A549 (cell line): ENCODE measurements around the gene RAPGEFL1.

Source experiments
- CHD2 ChIP-seq: fragments of 150-350 bp; IDR thresholded peaks from 2 replicates; pipeline ENCODE4 v1.6.1; 2014; ENCODE audit warnings: low read length; ENCODE audit not compliant: partially characterized antibody
- CTCF ChIP-seq: fragments of >200 bp; sonication (Bioruptor Twin); formaldehyde crosslinking; IDR thresholded peaks from 3 replicates; pipeline ENCODE4 v1.5.1; 2016
- E2F6 ChIP-seq: IDR thresholded peaks from 2 replicates; pipeline ENCODE4 v1.6.1; 2012; ENCODE audit warnings: low read depth, borderline replicate concordance
- EP300 ChIP-seq, 2 experiments: fragments of >200 bp; sonication (Bioruptor Twin); formaldehyde crosslinking; IDR thresholded peaks; 2 replicates in 1 of 2; 3 replicates in 1 of 2; pipeline ENCODE4 v1.6.1; 2016 to 2017
- ESRRA ChIP-seq: fragments of 150-350 bp; IDR thresholded peaks from 2 replicates; pipeline ENCODE4 v1.6.1; 2014; ENCODE audit warnings: mild to moderate bottlenecking, low read length, borderline replicate concordance
- HES2 ChIP-seq: fragments of >200 bp; sonication (Bioruptor Twin); formaldehyde crosslinking; IDR thresholded peaks from 2 replicates; pipeline ENCODE4 v1.6.1; 2016
- JUN ChIP-seq, 2 experiments: fragments of >200 bp; sonication (Bioruptor Twin); formaldehyde crosslinking; IDR thresholded peaks; 2 replicates in 1 of 2; 3 replicates in 1 of 2; pipeline ENCODE4 v1.6.1; 2016 to 2017
- MAFK ChIP-seq: fragments of 450-650 bp; IDR thresholded peaks from 2 replicates; pipeline ENCODE4 v1.6.1; 2014; ENCODE audit not compliant: partially characterized antibody
- RAD21 ChIP-seq, 2 experiments: fragments of >200 bp in 1 of 2; sonication (Bioruptor Twin) in 1 of 2; formaldehyde crosslinking in 1 of 2; IDR thresholded peaks in 1 of 2; conservative IDR thresholded peaks in 1 of 2; 2 replicates in 1 of 2; 3 replicates in 1 of 2; pipeline ENCODE4 v1.6.1; 2012 to 2018; ENCODE audit warnings: inconsistent platforms in 1 of 2
- ZFP36 ChIP-seq: fragments of 450-650 bp; IDR thresholded peaks from 2 replicates; pipeline ENCODE4 v1.6.1; 2014; ENCODE audit warnings: borderline replicate concordance; ENCODE audit not compliant: partially characterized antibody

- no peak for TF ChIP-seq CTCF
- no peak for TF ChIP-seq ESRRA
- no peak for TF ChIP-seq CHD2
- TF ChIP-seq EP300 (IDR thresholded peaks at IDR 0.05): no peak
- TF ChIP-seq HES2: no peak
- TF ChIP-seq MAFK: peak; percentile 70
- TF ChIP-seq RAD21 (conservative IDR thresholded peaks at IDR 0.05 in 1 of 2, IDR thresholded peaks at IDR 0.05 in 1 of 2): no peak
- no peak for TF ChIP-seq ZFP36
- TF ChIP-seq JUN (IDR thresholded peaks at IDR 0.05): no peak
- no peak for TF ChIP-seq E2F6
Measured at GRCh38 chr17:40224718-40225550, 47.7 kb downstream of the RAPGEFL1 start.
